ENCODE measurements around the gene REEP1. TPM values are rescaled to one million over a fixed set of nuclear protein-coding genes. Genes with fewer than 3 reads are reported as not detected.

REEP1 gene
- total RNA-seq, 1 donor from 2014 or later: 6.4 TPM

GRCh38 chr2:86301711-86302202, 35.7 kb downstream of the REEP1 start:
- intact Hi-C loops (cut with DNase I): loop anchor here (2.0 kb wide), 1 partner anchor 73 kb away; no protein-coding TSS in a partner anchor
- Histone ChIP-seq H3K27me3 (no peaks in the 10 kb centered on the region), H3K27ac (no peak overlapping the region), H3K4me1 (peaks cover 12 to 26% of the 10 kb centered on the region in 2 donors), H3K4me3 (no peak overlapping the region), H3K9me3 (no peaks in the 10 kb centered on the region), H3K36me3 (no peaks in the 10 kb centered on the region)
- DNase-seq (ENCODE audit: low spot score in 2 of 2): no peak
- TF ChIP-seq, protein P1, sequence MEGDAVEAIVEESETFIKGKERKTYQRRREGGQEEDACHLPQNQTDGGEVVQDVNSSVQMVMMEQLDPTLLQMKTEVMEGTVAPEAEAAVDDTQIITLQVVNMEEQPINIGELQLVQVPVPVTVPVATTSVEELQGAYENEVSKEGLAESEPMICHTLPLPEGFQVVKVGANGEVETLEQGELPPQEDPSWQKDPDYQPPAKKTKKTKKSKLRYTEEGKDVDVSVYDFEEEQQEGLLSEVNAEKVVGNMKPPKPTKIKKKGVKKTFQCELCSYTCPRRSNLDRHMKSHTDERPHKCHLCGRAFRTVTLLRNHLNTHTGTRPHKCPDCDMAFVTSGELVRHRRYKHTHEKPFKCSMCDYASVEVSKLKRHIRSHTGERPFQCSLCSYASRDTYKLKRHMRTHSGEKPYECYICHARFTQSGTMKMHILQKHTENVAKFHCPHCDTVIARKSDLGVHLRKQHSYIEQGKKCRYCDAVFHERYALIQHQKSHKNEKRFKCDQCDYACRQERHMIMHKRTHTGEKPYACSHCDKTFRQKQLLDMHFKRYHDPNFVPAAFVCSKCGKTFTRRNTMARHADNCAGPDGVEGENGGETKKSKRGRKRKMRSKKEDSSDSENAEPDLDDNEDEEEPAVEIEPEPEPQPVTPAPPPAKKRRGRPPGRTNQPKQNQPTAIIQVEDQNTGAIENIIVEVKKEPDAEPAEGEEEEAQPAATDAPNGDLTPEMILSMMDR (IDR thresholded peaks at IDR 0.05): no peak

DNA sequence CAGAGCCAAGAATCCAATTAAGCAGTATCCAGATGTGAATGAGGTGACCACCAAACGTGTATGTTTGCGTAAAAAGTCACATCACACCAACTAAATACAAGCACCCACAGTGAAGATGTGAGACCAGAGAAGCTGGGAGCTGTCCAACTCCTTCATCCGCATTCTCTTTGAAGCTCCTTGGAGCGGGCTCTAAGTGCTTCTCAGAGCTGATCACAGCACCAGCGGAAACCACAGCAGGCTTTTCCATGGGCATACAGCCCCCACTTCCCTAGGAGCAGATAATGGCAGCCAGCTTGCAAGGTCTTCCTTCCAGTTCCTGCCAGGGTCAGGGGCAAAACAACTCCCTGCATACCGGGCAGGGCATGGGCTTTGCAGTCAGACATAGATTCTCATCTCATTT, 36.4 kb downstream of the REEP1 start:
- TF ChIP-seq, protein P1 (IDR thresholded peaks at IDR 0.05): no peak
- no peak for DNase-seq (ENCODE audit: low spot score in 2 of 2)
- no peak overlapping the region for H3K27ac ChIP-seq

GRCh38 chr2:86300496-86300895, 36.9 kb downstream of the REEP1 start:
- TF ChIP-seq, protein P1 (IDR thresholded peaks at IDR 0.05): no peak
- H3K36me3 ChIP-seq: no peaks in the 10 kb centered on the region
- H3K4me3 ChIP-seq: no peak overlapping the region
- no peak for DNase-seq (ENCODE audit: low spot score in 2 of 2)
- H3K27me3 ChIP-seq: no peaks in the 10 kb centered on the region
- H3K27ac ChIP-seq: peak overlapping the region; percentile 9 to 16
- intact Hi-C loops (cut with DNase I): loop anchor here (2.0 kb wide), 1 partner anchor 74 kb away; no protein-coding TSS in a partner anchor
- peaks cover 12 to 29% of the 10 kb centered on the region in 2 donors for H3K4me1 ChIP-seq
- H3K9me3 ChIP-seq: no peaks in the 10 kb centered on the region

More for the DNA sequence above, 36.4 kb downstream of the REEP1 start:
- no peaks in the 10 kb centered on the region for H3K36me3 ChIP-seq
- H3K4me3 ChIP-seq: no peak overlapping the region
- intact Hi-C loops (cut with DNase I): loop anchor here (2.0 kb wide), 1 partner anchor 74 kb away; no protein-coding TSS in a partner anchor
- H3K4me1 ChIP-seq: peaks cover 12 to 27% of the 10 kb centered on the region in 2 donors
- H3K9me3 ChIP-seq: no peaks in the 10 kb centered on the region
- H3K27me3 ChIP-seq: no peaks in the 10 kb centered on the region

DNA sequence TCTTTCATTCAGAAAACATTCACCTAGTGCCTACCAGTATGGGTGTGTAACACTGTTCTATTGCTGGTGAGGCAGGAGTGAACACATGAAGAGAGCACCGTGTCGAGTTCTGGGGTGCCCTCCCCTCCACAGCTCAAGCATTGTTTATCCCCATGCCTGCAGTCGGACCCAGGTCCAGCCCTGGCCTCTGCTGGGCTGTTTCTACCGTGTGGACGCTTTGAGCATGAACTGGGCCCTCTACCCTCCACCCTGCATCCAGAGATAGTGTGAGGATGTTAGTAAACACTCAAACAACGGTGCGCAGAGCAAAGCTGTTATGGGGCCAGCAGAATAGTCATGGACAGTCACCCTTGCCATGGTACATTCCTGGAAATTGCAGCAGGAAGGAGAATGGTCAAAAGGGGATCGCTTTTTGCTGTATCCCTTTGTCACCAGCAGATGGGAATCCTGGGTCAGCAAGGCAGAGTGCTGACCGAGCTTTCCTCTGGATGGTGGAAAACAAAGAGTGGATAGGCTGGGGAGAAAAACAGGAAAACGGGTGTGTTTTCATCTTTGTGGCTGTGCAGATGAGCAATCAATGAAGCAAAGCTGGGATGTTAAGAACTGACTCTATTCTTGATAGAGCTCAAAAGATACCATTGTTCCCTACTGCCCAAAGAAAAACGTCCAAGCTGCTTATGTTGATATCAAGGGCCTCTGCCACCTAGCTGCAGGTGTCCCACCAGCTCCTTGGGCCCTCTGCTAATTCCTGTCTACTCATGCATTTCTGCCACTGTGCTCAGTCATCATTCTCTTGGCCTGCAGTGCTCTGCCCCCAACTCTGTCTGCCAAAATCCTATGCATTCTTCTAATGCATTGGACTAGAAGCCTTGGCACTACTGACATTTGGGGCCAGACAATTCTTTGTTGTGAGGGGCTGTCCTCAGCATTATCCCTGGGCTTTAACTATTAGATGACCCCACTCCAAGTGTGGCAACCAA, 38.7 kb downstream of the REEP1 start:
- Histone ChIP-seq H3K27ac (peak overlapping the region; percentile 70 to 85), H3K36me3 (no peaks in the 10 kb centered on the region), H3K9me3 (no peaks in the 10 kb centered on the region), H3K27me3 (no peaks in the 10 kb centered on the region), H3K4me1 (peaks cover 12 to 29% of the 10 kb centered on the region in 2 donors), H3K4me3 (no peak overlapping the region)
- DNase-seq (ENCODE audit: low spot score in 2 of 2): no peak
- intact Hi-C loops (cut with DNase I): loop anchor here (5.0 kb wide), 1 partner anchor 76 kb away; no protein-coding TSS in a partner anchor
- TF ChIP-seq, protein P1 (IDR thresholded peaks at IDR 0.05): peak in 1 of 3 experiments; percentile 36

DNA sequence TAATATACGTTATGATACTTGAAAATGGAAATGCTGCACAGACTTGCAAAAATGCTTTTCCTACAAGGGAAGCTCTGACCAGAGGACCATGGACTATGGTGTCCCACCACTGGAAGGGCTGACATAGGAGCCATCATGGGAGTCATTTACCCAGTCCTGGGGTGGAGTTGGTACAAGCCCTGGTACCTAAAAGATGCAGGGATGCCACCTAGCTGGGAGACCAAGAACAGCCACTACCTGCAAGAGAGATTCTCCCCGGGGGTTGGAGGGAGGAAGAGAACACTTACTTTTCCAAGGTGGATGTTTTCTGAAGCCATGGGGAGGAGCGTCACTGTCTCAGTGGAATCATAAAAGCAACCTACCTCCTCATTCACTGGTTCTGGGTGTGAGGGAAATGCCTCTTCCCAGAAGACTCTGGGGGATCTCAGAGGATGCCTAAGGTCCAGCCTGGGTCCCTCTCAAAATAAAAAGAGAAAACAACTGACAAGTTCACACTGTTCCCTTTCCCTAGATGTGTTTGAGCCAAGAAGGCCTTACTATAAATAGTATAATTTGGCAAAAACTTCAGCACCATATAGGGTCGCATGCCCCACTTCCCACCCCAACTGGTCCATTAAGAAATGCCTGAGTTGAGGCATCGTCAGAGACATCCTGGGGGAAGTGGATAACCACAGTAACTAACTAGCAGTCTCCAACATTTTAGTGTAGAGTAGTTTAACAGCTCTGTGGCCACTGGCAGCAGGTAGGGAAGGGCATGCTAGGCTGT, 39.9 kb downstream of the REEP1 start:
- no peaks in the 10 kb centered on the region for H3K9me3 ChIP-seq
- H3K4me3 ChIP-seq: no peak overlapping the region
- peaks cover 12 to 26% of the 10 kb centered on the region in 2 donors for H3K4me1 ChIP-seq
- H3K36me3 ChIP-seq: no peaks in the 10 kb centered on the region
- no peak for DNase-seq (ENCODE audit: low spot score in 2 of 2)
- H3K27me3 ChIP-seq: no peaks in the 10 kb centered on the region
- peak overlapping the region; percentile 70 to 85 for H3K27ac ChIP-seq
- TF ChIP-seq, protein P1 (IDR thresholded peaks at IDR 0.05): peak in 1 of 3 experiments; percentile 29
- intact Hi-C loops (cut with DNase I): loop anchor here (5.0 kb wide), 1 partner anchor 75 kb away; no protein-coding TSS in a partner anchor
